ENCODE measurements around the gene MAVS.

- TF ChIP-seq POLR2AphosphoS5 (IDR thresholded peaks at IDR 0.05) (peak in 2 of 3 donors; percentile 38 to 65), POLR2A (IDR thresholded peaks at IDR 0.05) (no peak)
Observed at GRCh38 chr20:3911956-3912355, 65.3 kb downstream of the MAVS start.

Data from transverse colon (tissue), 3 donors.